ENCODE measurements around the gene KLF9. TPM values are rescaled to one million over a fixed set of nuclear protein-coding genes. Genes with fewer than 3 reads are reported as not detected.

The KLF9 gene
- total RNA-seq, 1 donor from 2014 or later, result 98.7 TPM

- Histone ChIP-seq H3K9me3 (no peaks in the 10 kb centered on the region), H3K27ac (peak overlapping the region; percentile 100), H3K27me3 (no peaks in the 10 kb centered on the region), H3K4me3 (peak overlapping the region; percentile 54 to 65), H3K4me1 (peaks cover 14 to 29% of the 10 kb centered on the region in 2 donors), H3K36me3 (no peaks in the 10 kb centered on the region)
- peak in 1 of 2 donors; percentile 71 for DNase-seq (ENCODE audit: low spot score in 2 of 2)
- intact Hi-C loops (cut with DNase I), result loop anchor here (1.0 kb wide), 1 partner anchor 17 kb away; no protein-coding TSS in a partner anchor
- TF ChIP-seq CTCF (IDR thresholded peaks at IDR 0.05), result no peak
Measured at GRCh38 chr9:70421272-70422180, 7.1 kb upstream of the KLF9 start.

GRCh38 chr9:70420441-70421271 is 6.2 kb upstream of the KLF9 start:
- H3K9me3 ChIP-seq, result no peaks in the 10 kb centered on the region
- peak; percentile 88 to 97 for DNase-seq (ENCODE audit: low spot score in 2 of 2)
- no peak for TF ChIP-seq CTCF (IDR thresholded peaks at IDR 0.05)
- H3K4me1 ChIP-seq, result peaks cover 14 to 34% of the 10 kb centered on the region in 2 donors
- no peaks in the 10 kb centered on the region for H3K36me3 ChIP-seq
- peak overlapping the region; percentile 100 for H3K27ac ChIP-seq
- H3K27me3 ChIP-seq, result no peaks in the 10 kb centered on the region
- peak overlapping the region; percentile 54 to 65 for H3K4me3 ChIP-seq
- intact Hi-C loops (cut with DNase I), result loop anchor here (1.0 kb wide), 4 partner anchors 18 to 181 kb away; no protein-coding TSS in a partner anchor

DNA sequence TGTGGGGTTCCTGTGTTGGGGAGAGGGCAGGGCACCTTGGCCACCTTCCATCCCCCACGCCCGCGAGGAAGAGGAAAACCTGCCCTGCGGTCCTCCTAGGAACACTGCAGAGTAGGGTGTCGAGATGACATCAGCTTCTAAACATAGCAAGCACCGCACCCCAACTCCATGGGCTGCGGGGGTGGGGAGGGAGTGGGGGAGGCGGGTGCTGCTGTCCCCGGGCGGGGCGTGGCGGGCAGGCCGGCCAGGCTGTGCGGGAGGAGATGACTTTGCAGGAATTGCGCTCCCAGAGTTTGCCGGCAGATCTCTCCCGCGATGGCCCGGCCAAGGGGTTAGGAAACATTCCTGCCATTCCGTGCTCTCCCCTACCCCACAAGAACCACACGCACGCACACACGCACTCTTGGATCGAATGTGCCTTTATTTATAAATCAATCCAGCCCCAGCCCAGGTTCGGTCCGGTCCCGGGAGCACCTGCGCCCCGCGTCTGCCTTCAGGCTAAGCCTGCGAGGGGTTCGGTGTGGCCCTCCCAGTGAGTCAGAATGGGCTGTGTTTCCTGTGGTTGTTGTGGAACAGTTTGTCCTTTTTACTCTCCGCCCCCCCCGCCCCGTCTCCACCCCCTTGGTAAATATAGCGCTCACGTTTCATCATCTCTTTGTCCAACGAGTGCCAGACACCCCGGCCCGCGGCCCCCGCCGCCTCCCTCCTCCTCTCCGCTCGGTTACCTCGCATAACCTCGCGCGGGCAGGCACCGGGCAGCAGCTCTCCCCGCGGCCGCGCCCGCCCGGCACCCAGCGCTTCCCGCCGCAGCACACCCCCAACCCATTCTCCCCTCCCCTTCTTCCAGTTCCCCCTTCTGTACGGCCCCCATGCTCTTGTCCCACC is 5.3 kb upstream of the KLF9 start:
- H3K4me3 ChIP-seq, result peak overlapping the region; percentile 54 to 75

DNA sequence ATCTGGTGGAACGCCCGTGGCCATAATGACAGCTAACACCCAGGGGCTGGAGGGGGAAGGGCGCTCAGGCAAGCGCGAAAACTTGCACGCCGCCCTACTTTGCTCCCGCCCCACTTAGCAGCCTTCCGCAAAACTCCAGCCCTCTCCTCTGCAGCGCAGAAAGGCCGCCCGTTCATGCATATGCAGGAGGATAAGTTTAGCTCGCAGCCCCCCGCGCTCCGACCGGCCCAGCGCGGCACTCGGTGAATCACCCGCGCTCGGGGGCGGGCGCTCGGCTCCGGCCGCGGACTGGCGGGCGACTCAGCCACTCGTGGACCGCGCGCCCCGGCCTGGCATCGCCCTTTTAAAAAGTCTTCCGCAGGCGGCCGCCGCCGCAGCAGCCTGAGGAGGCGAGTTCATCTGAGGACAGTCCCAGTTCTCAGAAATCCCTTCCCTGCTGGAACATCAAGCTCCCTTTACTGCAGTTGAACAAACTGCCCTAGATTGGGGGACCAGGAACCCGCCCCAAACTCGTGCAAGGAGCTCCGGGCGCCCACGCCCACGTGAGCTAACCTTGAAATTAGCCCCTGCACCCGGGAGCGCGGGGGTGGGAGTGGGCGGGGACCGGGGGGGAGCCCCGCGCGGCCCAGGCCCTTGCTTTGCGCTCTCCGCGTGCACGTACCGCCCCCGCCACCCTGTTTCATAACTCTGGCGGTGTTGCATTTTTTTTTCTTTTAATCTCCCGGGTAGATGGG is 4.5 kb upstream of the KLF9 start:
- Histone ChIP-seq H3K27ac (peak overlapping the region; percentile 100), H3K36me3 (no peaks in the 10 kb centered on the region), H3K9me3 (no peaks in the 10 kb centered on the region), H3K4me1 (peaks cover 14 to 43% of the 10 kb centered on the region in 2 donors), H3K4me3 (peak overlapping the region; percentile 54 to 75), H3K27me3 (no peaks in the 10 kb centered on the region)
- intact Hi-C loops (cut with DNase I), result loop anchor here (10.0 kb wide), 2 partner anchors 1234 to 1946 kb away; partner anchors contain the start of gene ZFAND5
- DNase-seq (ENCODE audit: low spot score in 2 of 2), result peak; percentile 93 to 99
- TF ChIP-seq CTCF (IDR thresholded peaks at IDR 0.05), result no peak

More for the DNA sequence above, 5.3 kb upstream of the KLF9 start:
- Histone ChIP-seq H3K36me3 (no peaks in the 10 kb centered on the region), H3K9me3 (no peaks in the 10 kb centered on the region), H3K27me3 (no peaks in the 10 kb centered on the region), H3K4me1 (peaks cover 14 to 42% of the 10 kb centered on the region in 2 donors), H3K27ac (peak overlapping the region; percentile 100)
- intact Hi-C loops (cut with DNase I), result loop anchor here (1.0 to 10.0 kb wide), 5 partner anchors 61 to 1945 kb away; partner anchors contain the start of gene ZFAND5
- peak; percentile 93 to 98 for DNase-seq (ENCODE audit: low spot score in 2 of 2)
- TF ChIP-seq CTCF (IDR thresholded peaks at IDR 0.05), result peak in 2 of 3 experiments; percentile 9 to 17
